ENCODE results near the gene KCNAB1.

DNA sequence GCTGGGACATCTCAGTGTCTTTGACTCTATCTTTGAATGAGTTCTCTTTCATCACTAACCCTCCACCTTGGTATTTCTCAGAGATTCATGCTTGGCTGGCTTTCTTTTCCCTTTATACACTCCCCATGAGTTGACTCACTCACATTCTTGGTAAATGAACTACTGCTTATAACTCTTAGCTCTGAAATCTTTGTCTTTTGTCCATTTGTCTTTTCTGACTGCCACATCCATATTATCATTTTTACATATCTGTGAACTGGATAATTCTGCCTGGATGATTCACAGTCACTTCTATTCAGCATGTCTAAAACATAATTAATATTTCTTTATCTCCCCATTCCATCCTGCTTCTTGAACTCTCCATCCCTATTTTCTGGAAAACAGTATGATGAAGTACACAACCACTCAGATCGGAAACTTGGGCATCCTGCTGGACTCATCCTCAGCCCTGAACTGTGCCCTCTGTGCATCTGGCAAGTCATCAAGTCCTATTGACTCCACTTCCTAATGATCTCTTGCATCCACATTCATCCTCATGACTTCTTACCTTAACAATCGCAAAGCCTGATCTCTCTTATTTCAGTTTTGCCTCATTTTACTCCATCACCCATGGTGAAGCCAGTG lies 66.9 kb downstream of the KCNAB1 start:
- TF ChIP-seq, protein P1, sequence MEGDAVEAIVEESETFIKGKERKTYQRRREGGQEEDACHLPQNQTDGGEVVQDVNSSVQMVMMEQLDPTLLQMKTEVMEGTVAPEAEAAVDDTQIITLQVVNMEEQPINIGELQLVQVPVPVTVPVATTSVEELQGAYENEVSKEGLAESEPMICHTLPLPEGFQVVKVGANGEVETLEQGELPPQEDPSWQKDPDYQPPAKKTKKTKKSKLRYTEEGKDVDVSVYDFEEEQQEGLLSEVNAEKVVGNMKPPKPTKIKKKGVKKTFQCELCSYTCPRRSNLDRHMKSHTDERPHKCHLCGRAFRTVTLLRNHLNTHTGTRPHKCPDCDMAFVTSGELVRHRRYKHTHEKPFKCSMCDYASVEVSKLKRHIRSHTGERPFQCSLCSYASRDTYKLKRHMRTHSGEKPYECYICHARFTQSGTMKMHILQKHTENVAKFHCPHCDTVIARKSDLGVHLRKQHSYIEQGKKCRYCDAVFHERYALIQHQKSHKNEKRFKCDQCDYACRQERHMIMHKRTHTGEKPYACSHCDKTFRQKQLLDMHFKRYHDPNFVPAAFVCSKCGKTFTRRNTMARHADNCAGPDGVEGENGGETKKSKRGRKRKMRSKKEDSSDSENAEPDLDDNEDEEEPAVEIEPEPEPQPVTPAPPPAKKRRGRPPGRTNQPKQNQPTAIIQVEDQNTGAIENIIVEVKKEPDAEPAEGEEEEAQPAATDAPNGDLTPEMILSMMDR (conservative IDR thresholded peaks at IDR 0.05; ENCODE audit: low read depth, low read length) = no peak
- TF ChIP-seq EZH2phosphoT487 (IDR thresholded peaks at IDR 0.05; ENCODE audit: borderline replicate concordance, low read length) = no peak

All from PC-3 (cell line).